Superior temporal gyrus (tissue), 1 donor: ENCODE data around the gene PHC2.
A peak's percentile ranks its signal among the peaks of the same experiment; 100 is the strongest.
"Not testable (repeated sequence)": the region's sequence is repeated elsewhere in the genome, so short reads cannot be mapped to it uniquely, and the experiment has no call there.

Experiments
- DNase-seq: peaks from one replicate; pipeline ENCODE4 v3.0.0-alpha.2; 2016; ENCODE audit errors: extremely low spot score

Gene PHC2

DNA sequence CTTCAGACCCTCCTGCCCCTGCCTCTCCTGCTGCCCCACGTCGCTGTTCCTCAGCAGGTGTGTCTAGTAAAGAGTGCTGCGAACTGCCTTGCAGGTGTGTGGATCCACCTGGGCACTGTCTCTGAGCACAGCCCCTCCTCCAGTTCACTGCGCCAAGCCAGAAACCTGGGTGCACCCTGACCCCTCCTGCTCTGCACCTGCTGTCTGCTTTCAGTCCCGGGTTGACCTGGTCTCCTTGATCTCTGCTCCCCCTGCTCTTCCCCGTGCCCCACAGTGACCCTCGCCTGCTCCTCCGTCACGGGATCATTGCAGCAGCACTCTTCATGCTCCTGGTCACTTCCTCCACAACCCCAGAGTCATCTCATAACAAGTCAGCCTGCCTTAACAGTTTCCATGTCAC lies 116.5 kb downstream of the PHC2 start:
- no peak for DNase-seq

- no peak for DNase-seq
These were observed 118.5 kb downstream of the PHC2 start for GRCh38 chr1:33312413-33312749.

- no peak for DNase-seq
These were observed 119.0 kb downstream of the PHC2 start for GRCh38 chr1:33311706-33312412.

GRCh38 chr1:33310702-33311101 lies 120.2 kb downstream of the PHC2 start:
- DNase-seq, result no peak

GRCh38 chr1:33309351-33309750 lies 121.5 kb downstream of the PHC2 start:
- not testable (repeated sequence) for DNase-seq

- no peak for DNase-seq
These were observed 123.4 kb downstream of the PHC2 start for GRCh38 chr1:33307494-33307864.

DNA sequence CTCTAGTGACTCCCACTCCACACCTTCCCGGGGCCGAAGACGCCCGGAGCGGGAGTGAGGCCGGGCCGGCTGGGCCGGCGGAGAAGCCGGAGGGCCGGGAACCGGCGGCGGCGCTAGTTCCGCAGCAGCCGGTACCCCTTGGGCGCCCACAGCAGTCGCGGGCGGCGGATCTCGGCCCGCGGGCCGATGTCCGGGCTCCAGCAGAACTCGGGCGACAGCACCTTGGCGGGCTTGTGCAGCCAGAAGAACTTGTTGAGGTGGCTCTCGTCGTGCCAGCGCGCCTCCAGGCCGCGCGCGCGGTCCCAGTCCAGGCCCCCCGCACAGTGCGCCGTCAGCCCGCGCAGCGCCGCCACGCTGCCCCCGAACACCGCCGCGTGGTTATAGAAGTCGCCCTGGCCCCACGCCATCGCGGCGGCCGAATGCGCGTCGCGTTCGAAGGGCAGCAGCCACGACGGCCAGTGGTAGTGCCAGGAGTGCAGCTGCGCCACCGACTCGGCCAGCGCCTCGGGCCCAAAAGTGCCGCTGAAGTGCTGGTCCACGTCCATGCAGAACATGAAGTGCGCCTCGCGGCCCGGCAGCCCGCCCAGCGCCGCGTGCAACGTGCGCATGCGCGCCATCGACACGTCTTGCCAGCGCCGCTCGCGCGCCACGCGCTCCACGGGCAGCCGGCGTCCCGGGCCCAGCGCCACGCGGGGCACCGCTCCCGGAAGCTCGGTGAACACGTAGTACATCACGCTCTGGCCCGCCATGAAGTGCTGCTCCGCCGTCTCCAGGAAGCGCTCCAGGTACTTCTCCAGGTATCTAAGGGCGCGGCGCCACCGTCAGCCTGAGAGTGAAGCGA lies 124.0 kb downstream of the PHC2 start:
- DNase-seq, result no peak

DNA sequence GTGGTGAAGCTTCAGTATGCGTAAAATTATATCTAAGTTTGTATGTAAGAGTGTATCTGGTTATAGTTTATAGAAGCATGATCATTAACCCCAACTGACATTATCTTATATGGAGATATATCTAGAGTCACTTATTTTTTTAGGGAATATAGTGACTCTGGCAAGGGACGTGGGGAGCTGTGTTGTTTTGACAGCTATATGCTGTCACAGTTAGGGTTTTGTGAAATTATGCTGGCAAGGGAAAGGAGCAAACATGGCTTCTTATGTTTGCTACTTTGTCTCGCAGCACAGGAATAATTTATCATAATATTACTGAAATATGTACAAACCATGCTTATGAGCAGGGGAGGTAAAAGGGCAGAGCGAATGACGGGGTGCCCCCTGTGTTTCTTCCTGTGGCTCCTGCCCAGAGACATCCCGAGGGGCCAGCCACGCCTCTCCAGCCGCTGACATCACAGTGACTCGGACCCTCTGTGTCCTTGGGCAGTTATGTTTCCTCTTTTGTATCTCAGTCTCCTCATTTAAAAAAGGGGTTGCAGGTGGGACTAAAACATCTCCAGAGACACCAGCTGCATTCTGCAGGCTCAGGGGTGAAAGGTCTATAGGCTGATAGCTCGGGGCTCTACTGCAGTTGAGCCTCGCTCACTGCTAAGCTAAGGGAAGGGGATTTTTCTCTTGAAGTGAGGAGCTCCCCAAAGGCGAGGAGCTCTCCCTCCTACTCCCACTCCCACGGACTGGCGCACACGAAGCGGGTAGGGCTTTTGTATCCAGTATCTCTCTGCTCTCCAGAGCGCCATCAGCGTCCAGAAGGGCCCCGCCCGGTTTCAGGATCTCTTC lies 124.9 kb downstream of the PHC2 start:
- DNase-seq, result no peak

- DNase-seq, result no peak
These were observed 125.9 kb downstream of the PHC2 start for GRCh38 chr1:33305016-33305415.

- DNase-seq, result no peak
These were observed 128.6 kb downstream of the PHC2 start for GRCh38 chr1:33302325-33302724.

- DNase-seq, result no peak
These were observed 129.5 kb downstream of the PHC2 start for GRCh38 chr1:33301273-33301984.

GRCh38 chr1:33300673-33301072 lies 130.2 kb downstream of the PHC2 start:
- DNase-seq, result no peak

- DNase-seq, result no peak
These were observed 131.3 kb downstream of the PHC2 start for GRCh38 chr1:33299461-33300155.

- peak; percentile 65 for DNase-seq
These were observed 132.1 kb downstream of the PHC2 start for GRCh38 chr1:33298623-33299277.

- no peak for DNase-seq
These were observed 132.8 kb downstream of the PHC2 start for GRCh38 chr1:33297911-33298622.

DNA sequence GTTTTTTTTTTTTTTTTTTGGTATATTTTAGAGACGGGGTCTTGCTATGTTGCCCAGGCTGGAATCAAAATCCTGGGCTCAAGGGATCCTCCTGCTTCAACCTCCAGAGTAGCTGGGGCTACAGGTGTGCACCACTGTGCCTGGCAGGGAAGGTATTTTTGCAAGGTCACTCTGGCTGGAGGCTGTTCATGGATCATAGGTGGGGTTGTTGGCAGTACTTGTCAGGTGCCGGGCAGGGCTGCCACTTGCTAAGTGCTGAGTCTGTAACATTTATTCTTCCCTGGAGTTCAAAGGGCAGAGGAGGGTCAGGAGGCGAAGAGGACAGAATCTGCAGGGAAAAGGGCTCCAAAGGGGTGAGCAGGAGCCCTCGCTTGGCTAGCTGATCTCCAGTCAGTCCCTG lies 134.1 kb downstream of the PHC2 start:
- no peak for DNase-seq

GRCh38 chr1:33296082-33296458 lies 134.8 kb downstream of the PHC2 start:
- no peak for DNase-seq

- peak; percentile 97 for DNase-seq
These were observed 135.3 kb downstream of the PHC2 start for GRCh38 chr1:33295450-33296081.

GRCh38 chr1:33295023-33295422 lies 135.9 kb downstream of the PHC2 start:
- DNase-seq, result no peak
